HepG2 (cell line): ENCODE results near the gene TIPRL. TPM values are rescaled to one million over a fixed set of nuclear protein-coding genes. Genes with fewer than 3 reads are reported as not detected.

ENCODE experiments used
- PCBP2 ChIP-seq: fragments of 200-400 bp; formaldehyde crosslinking; optimal IDR thresholded peaks from 2 replicates; pipeline ENCODE3; 2018; ENCODE audit warnings: low read length, low read depth; ENCODE audit not compliant: poor library complexity, severe bottlenecking
- PHB2 ChIP-seq: fragments of 450-650 bp; IDR thresholded peaks from 2 replicates; pipeline ENCODE4 v1.6.1; 2018; ENCODE audit not compliant: partially characterized antibody
- PHF8 ChIP-seq: sonication (generic); formaldehyde crosslinking; IDR thresholded peaks from 2 replicates; pipeline ENCODE4 v1.5.0; 2020; ENCODE audit warnings: missing genetic modification reagents
- PITX1 ChIP-seq: sonication (generic); formaldehyde crosslinking; IDR thresholded peaks from 2 replicates; pipeline ENCODE4 v1.5.1; 2020; ENCODE audit warnings: mild to moderate bottlenecking, missing genetic modification reagents
- TBP ChIP-seq: sonication (generic); formaldehyde crosslinking; IDR thresholded peaks from 2 replicates; pipeline ENCODE4 v1.5.0; 2020; ENCODE audit warnings: missing genetic modification reagents
- ZBTB1 ChIP-seq: sonication (generic); formaldehyde crosslinking; IDR thresholded peaks from 2 replicates; pipeline ENCODE4 v1.4.0; 2020; ENCODE audit warnings: missing genetic modification reagents, borderline replicate concordance
- ZFP37 ChIP-seq: sonication (generic); formaldehyde crosslinking; IDR thresholded peaks from 2 replicates; pipeline ENCODE4 v1.4.0; 2020; ENCODE audit warnings: missing genetic modification reagents, borderline replicate concordance
- ZNF136 ChIP-seq: sonication (generic); formaldehyde crosslinking; IDR thresholded peaks from 2 replicates; pipeline ENCODE4 v1.8.1; 2022; ENCODE audit warnings: low read depth, mild to moderate bottlenecking, moderate library complexity, missing genetic modification reagents
- ZNF30 ChIP-seq: sonication (generic); formaldehyde crosslinking; IDR thresholded peaks from 2 replicates; pipeline ENCODE4 v1.5.0; 2020; ENCODE audit warnings: mild to moderate bottlenecking, missing genetic modification reagents
- ZNF644 ChIP-seq: IDR thresholded peaks from 2 replicates; pipeline ENCODE4 v1.6.1; 2016; ENCODE audit warnings: low read depth
- ZNF749 ChIP-seq: sonication (generic); formaldehyde crosslinking; IDR thresholded peaks from 2 replicates; pipeline ENCODE4 v1.8.0; 2022; ENCODE audit warnings: mild to moderate bottlenecking, missing genetic modification reagents, moderate library complexity, borderline replicate concordance
- polyA plus RNA-seq, 8 experiments: library from polyadenylated mRNA; depleted of rRNA in 3 of 8; stranded (reverse) in 7 of 8; unstranded in 1 of 8; fragments of >200 nt; fragmentation: Illumina TruSeq in 4 of 8; extraction: Trizol in 4 of 8; gene quantifications; 2 replicates each; pipeline versions ENCODE4 v1.2.1 to v1.2.3, GENCODE V29; 2011 to 2016; ENCODE audit warnings: low read depth in 4 of 8, missing spikeins in 1 of 8, mixed read lengths in 1 of 8; ENCODE audit not compliant: insufficient read depth in 1 of 8
- total RNA-seq, 5 experiments: library from RNA; depleted of rRNA; stranded (reverse); fragments of >200 nt; fragmentation: Illumina TruSeq; extraction: Trizol; gene quantifications; 2 replicates each; pipeline ENCODE4 v1.2.3, GENCODE V29; 2016; ENCODE audit warnings: low read depth in 1 of 5
- TF ChIP-seq, protein P1 (sequence below): IDR thresholded peaks from 2 replicates; pipeline ENCODE4 v1.6.1; 2018; ENCODE audit warnings: missing genetic modification reagents, mild to moderate bottlenecking, missing compliant biosample characterization
- TF ChIP-seq, protein P2 (sequence below): sonication (generic); formaldehyde crosslinking; IDR thresholded peaks from 2 replicates; pipeline ENCODE4 v1.8.0; 2022; ENCODE audit warnings: mild to moderate bottlenecking, missing genetic modification reagents, moderate library complexity
- TF ChIP-seq, protein P3 (sequence below): sonication (generic); formaldehyde crosslinking; IDR thresholded peaks from 2 replicates; pipeline ENCODE4 v1.4.0; 2020; ENCODE audit warnings: mild to moderate bottlenecking, missing genetic modification reagents
- TF ChIP-seq, protein P4 (sequence below): sonication (generic); formaldehyde crosslinking; IDR thresholded peaks from 2 replicates; pipeline ENCODE4 v1.9.0; 2021; ENCODE audit warnings: missing genetic modification reagents, borderline replicate concordance

TIPRL gene
- total and polyA plus RNA-seq, 2 of the 13 experiments (the other 11 are each of a cell fraction or from before 2014, with no cell fraction given): 10.1 to 22.8 TPM

DNA sequence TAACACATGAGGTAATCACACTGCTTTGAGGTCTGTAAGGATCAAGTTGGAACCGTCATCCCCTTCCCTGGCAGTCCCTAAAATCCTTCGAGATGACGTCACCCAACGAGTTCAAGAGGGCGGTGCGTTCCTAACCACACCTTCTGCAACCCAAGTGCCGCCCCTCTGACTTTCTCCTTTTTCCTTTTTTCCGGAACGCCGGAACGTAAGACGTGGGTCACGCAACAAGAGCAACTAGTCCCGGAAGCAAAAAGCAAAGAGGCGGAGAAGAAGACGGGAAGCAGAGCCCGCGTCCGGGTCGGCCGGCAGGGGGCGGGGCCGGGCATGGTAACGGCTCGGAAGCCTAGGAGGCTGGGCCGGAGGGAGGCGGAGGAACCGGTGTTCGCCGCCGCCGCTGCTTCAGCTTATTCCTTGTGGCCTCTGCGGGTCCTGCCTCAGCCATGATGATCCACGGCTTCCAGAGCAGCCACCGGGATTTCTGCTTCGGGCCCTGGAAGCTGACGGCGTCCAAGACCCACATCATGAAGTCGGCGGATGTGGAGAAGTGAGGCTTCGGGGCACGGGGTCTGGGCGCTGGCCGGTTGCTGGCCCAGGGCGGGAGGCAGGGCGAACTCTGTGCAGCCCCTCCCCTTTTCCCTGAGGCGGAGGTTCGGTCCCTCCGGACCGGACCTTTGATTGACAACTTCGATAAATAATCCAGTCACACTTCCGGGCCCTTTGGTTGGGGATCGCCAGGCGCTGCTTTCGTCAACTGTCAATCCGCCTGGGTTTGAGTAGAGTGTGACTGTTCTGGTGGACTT, at the start of gene TIPRL (continued):
- TF ChIP-seq, protein P1, sequence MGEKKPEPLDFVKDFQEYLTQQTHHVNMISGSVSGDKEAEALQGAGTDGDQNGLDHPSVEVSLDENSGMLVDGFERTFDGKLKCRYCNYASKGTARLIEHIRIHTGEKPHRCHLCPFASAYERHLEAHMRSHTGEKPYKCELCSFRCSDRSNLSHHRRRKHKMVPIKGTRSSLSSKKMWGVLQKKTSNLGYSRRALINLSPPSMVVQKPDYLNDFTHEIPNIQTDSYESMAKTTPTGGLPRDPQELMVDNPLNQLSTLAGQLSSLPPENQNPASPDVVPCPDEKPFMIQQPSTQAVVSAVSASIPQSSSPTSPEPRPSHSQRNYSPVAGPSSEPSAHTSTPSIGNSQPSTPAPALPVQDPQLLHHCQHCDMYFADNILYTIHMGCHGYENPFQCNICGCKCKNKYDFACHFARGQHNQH (CRISPR knock-in tag): 0 out of 2 replicates have a peak, but pooled peaks have one; percentile 34
- TF ChIP-seq ZFP37 (CRISPR knock-in tag) (0 out of 2 replicates have a peak, but pooled peaks have one; percentile 12), PHB2 (no peak), ZBTB1 (CRISPR knock-in tag) (no peak), PITX1 (CRISPR knock-in tag) (peak; percentile 67; the same call in 1 of the 2 replicates), ZNF749 (CRISPR knock-in tag) (peak; percentile 55; the same call in 1 of the 2 replicates), ZNF136 (CRISPR knock-in tag) (no peak), PCBP2 (no peak), PHF8 (CRISPR knock-in tag) (peak; percentile 87; the same call in 1 of the 2 replicates), TBP (CRISPR knock-in tag) (no peak), ZNF644 (CRISPR knock-in tag) (no peak), ZNF30 (CRISPR knock-in tag) (no peak)
- TF ChIP-seq, protein P2, sequence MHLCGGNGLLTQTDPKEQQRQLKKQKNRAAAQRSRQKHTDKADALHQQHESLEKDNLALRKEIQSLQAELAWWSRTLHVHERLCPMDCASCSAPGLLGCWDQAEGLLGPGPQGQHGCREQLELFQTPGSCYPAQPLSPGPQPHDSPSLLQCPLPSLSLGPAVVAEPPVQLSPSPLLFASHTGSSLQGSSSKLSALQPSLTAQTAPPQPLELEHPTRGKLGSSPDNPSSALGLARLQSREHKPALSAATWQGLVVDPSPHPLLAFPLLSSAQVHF (CRISPR knock-in tag): no peak
- TF ChIP-seq, protein P3, sequence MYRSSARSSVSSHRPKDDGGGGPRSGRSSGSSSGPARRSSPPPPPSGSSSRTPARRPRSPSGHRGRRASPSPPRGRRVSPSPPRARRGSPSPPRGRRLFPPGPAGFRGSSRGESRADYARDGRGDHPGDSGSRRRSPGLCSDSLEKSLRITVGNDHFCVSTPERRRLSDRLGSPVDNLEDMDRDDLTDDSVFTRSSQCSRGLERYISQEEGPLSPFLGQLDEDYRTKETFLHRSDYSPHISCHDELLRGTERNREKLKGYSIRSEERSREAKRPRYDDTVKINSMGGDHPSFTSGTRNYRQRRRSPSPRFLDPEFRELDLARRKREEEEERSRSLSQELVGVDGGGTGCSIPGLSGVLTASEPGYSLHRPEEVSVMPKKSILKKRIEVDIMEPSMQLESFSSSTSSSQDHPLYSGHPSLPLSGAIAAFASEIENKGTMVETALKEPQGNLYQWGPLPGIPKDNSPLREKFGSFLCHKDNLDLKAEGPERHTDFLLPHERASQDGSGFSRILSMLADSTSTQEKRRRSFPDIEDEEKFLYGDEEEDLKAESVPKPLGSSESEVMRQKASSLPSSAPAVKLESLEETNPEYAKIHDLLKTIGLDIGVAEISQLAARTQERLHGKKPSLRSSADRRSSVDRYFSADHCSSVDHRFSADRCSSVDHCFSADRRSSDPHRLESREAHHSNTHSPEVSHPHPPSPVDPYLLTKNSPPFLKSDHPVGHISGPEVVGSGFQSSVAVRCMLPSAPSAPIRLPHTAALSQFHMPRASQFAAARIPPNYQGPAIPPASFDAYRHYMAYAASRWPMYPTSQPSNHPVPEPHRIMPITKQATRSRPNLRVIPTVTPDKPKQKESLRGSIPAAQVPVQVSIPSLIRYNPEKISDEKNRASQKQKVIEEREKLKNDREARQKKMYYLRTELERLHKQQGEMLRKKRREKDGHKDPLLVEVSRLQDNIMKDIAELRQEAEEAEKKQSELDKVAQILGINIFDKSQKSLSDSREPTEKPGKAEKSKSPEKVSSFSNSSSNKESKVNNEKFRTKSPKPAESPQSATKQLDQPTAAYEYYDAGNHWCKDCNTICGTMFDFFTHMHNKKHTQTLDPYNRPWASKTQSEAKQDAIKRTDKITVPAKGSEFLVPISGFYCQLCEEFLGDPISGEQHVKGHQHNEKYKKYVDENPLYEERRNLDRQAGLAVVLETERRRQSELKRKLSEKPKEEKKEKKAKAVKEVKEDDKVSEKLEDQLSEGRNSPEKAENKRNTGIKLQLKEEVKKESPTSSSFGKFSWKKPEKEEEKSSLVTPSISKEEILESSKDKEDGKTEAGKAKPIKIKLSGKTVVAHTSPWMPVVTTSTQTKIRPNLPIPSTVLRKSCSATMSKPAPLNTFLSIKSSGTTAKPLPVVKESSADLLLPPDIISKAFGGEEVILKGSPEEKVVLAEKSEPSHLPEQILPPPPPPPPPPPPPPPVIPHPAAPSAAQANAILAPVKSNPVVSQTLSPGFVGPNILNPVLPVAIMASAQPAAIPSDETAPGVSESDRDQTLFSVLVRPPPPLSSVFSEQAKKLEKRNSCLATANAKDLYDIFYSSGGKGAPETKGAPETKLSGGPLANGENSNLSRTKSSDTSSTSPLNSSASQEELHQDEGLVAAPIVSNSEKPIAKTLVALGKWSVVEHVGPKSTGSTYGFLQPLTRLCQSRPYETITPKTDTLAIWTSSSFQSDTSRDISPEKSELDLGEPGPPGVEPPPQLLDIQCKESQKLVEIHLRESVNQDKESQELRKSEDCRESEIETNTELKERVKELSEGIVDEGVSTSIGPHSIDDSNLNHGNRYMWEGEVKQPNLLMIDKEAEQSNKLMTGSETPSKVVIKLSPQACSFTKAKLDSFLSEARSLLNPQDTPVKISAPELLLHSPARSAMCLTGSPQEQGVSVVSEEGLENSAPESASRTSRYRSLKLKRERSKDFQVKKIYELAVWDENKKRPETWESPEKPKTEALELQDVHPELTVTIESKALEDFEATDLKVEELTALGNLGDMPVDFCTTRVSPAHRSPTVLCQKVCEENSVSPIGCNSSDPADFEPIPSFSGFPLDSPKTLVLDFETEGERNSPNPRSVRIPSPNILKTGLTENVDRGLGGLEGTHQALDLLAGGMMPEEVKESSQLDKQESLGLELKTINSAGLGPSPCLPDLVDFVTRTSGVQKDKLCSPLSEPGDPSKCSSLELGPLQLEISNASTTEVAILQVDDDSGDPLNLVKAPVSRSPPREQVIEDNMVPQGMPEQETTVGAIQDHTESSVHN (CRISPR knock-in tag): no peak
- TF ChIP-seq, protein P4, sequence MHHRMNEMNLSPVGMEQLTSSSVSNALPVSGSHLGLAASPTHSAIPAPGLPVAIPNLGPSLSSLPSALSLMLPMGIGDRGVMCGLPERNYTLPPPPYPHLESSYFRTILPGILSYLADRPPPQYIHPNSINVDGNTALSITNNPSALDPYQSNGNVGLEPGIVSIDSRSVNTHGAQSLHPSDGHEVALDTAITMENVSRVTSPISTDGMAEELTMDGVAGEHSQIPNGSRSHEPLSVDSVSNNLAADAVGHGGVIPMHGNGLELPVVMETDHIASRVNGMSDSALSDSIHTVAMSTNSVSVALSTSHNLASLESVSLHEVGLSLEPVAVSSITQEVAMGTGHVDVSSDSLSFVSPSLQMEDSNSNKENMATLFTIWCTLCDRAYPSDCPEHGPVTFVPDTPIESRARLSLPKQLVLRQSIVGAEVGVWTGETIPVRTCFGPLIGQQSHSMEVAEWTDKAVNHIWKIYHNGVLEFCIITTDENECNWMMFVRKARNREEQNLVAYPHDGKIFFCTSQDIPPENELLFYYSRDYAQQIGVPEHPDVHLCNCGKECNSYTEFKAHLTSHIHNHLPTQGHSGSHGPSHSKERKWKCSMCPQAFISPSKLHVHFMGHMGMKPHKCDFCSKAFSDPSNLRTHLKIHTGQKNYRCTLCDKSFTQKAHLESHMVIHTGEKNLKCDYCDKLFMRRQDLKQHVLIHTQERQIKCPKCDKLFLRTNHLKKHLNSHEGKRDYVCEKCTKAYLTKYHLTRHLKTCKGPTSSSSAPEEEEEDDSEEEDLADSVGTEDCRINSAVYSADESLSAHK (CRISPR knock-in tag): no peak
